B cell (primary cell): Measurements from ENCODE around the gene RNF10. TPM values are rescaled to one million over a fixed set of nuclear protein-coding genes. Genes with fewer than 3 reads are reported as not detected.
"Not testable (repeated sequence)": the region's sequence is repeated elsewhere in the genome, so short reads cannot be mapped to it uniquely, and the experiment has no call there.

Experiments
- ATAC-seq: fragments of 200-7000 bp; cut with Tn5 transposase; one replicate; pipeline ENCODE4 v1.10.0; 2021; ENCODE audit warnings: low read depth, mild to moderate bottlenecking, moderate number of reproducible peaks, moderate library complexity
- CTCF ChIA-PET: fragments of 350-600 bp; sonication (Branson Sonifier 250); formaldehyde crosslinking; loops from one replicate; lab custom pipeline; 2021; ENCODE audit warnings: antibody characterized with exemption, inconsistent platforms; lab: Charles Lee
- POLR2A ChIA-PET: fragments of 350-600 bp; sonication (Branson Sonifier 250); formaldehyde crosslinking; loops from one replicate; lab custom pipeline; 2021; ENCODE audit warnings: antibody characterized with exemption; lab: Charles Lee
- DNase-seq: peaks from one replicate; pipeline ENCODE4 v3.0.0; 2013
- H2AFZ ChIP-seq: 2 replicates; pipeline ENCODE4 v1.6.1; 2012; ENCODE audit warnings: mild to moderate bottlenecking, low read depth, low read length; ENCODE audit not compliant: insufficient read depth, poor library complexity, severe bottlenecking
- H3K27ac ChIP-seq, 2 donors: 1 replicate in 1 of 2; 2 replicates in 1 of 2; pipeline ENCODE4 v1.5.1; 2012 to 2013; ENCODE audit warnings: low read length in 2 of 2, mild to moderate bottlenecking in 2 of 2, moderate library complexity in 1 of 2
- H3K27me3 ChIP-seq, 4 experiments: fragments of 200-600 bp in 1 of 4; sonication (generic) in 1 of 4; replicated peaks in 1 of 4; 1 replicate in 2 of 4; 2 replicates in 2 of 4; pipeline versions ENCODE4 v1.6.1 to v1.7.0; 2013 to 2016; ENCODE audit warnings: low read length in 3 of 4, mild to moderate bottlenecking in 2 of 4, mixed read lengths in 1 of 4, moderate library complexity in 1 of 4; ENCODE audit not compliant: insufficient read depth in 4 of 4, control insufficient read depth in 3 of 4; ENCODE audit errors: control extremely low read depth in 1 of 4
- H3K36me3 ChIP-seq, 2 experiments: replicated peaks in 1 of 2; 1 replicate in 1 of 2; 2 replicates in 1 of 2; pipeline versions ENCODE4 v1.6.1 to v1.7.1; 2013; ENCODE audit warnings: low read length in 1 of 2; ENCODE audit not compliant: insufficient read depth in 2 of 2, control insufficient read depth in 1 of 2; ENCODE audit errors: control extremely low read depth in 1 of 2, extremely low read depth in 1 of 2
- H3K4me1 ChIP-seq, 2 donors: fragments of 200-600 bp in 1 of 2; sonication (generic) in 1 of 2; 1 replicate in 1 of 2; 2 replicates in 1 of 2; pipeline versions ENCODE4 v1.5.1 to v1.6.1; 2013 to 2017; ENCODE audit warnings: low read length in 2 of 2; ENCODE audit not compliant: control insufficient read depth in 2 of 2, insufficient read depth in 2 of 2
- H3K4me2 ChIP-seq: replicated peaks from 2 replicates; pipeline ENCODE3; 2012; ENCODE audit warnings: mild to moderate bottlenecking, low read depth, low read length; ENCODE audit not compliant: poor library complexity, severe bottlenecking
- H3K4me3 ChIP-seq, 5 experiments: fragments of 200-600 bp in 1 of 5; sonication (generic) in 1 of 5; 1 replicate in 3 of 5; 2 replicates in 2 of 5; pipeline versions ENCODE4 v1.5.1 to v1.7.0; 2011 to 2016; ENCODE audit warnings: low read length in 4 of 5, mild to moderate bottlenecking in 4 of 5, low read depth in 2 of 5, control low read depth in 1 of 5, moderate library complexity in 1 of 5; ENCODE audit not compliant: insufficient read depth in 1 of 5; ENCODE audit errors: control extremely low read depth in 1 of 5, extremely low read depth in 1 of 5
- H3K79me2 ChIP-seq: fragments of 200-600 bp; sonication (generic); one replicate; pipeline ENCODE4 v1.6.0; 2016; ENCODE audit warnings: low read length; ENCODE audit not compliant: control insufficient read depth, insufficient read depth
- H3K9ac ChIP-seq: fragments of 200-600 bp; sonication (generic); 2 replicates; pipeline ENCODE4 v1.6.1; 2017; ENCODE audit warnings: mild to moderate bottlenecking, low read length, moderate library complexity
- H3K9me3 ChIP-seq, 3 donors: one replicate each; pipeline versions ENCODE4 v1.6.1 to v1.7.1; 2013; ENCODE audit warnings: low read length in 2 of 3; ENCODE audit not compliant: control insufficient read depth in 2 of 3, insufficient read depth in 1 of 3; ENCODE audit errors: control extremely low read depth in 1 of 3
- H4K20me1 ChIP-seq: 2 replicates; pipeline ENCODE4 v1.6.0; 2012; ENCODE audit warnings: mild to moderate bottlenecking, low read length; ENCODE audit not compliant: insufficient read depth, control insufficient read depth, poor library complexity, severe bottlenecking
- H3K27ac Mint-ChIP-seq: one replicate; pipeline ENCODE4 v1.8.0; 2021; ENCODE audit warnings: mixed read lengths
- H3K27me3 Mint-ChIP-seq: one replicate; pipeline ENCODE4 v1.8.0; 2021; ENCODE audit warnings: mixed read lengths
- H3K4me1 Mint-ChIP-seq: one replicate; pipeline ENCODE4 v1.8.0; 2021; ENCODE audit warnings: mixed read lengths
- H3K4me3 Mint-ChIP-seq: one replicate; pipeline ENCODE4 v1.8.0; 2021; ENCODE audit warnings: mixed read lengths
- H3K9me3 Mint-ChIP-seq: one replicate; pipeline ENCODE4 v1.8.0; 2022; ENCODE audit warnings: mixed read lengths; ENCODE audit not compliant: insufficient read depth
- EZH2 ChIP-seq: IDR thresholded peaks from 2 replicates; pipeline ENCODE4 v1.6.1; 2012; ENCODE audit warnings: borderline replicate concordance, low read depth, mild to moderate bottlenecking, moderate library complexity, low read length; ENCODE audit not compliant: insufficient read depth, poor library complexity, severe bottlenecking
- WGBS: methylation state at CpG from one replicate; pipeline ENCODE4 v1.1.5; 2013; ENCODE audit warnings: missing lambda C conversion rate; ENCODE audit not compliant: insufficient coverage; 5-methylcytosine and 5-hydroxymethylcytosine counted together
- intact Hi-C: fragments of 100-400 bp; cut with micrococcal nuclease; formaldehyde crosslinking; loops from one replicate; pipeline ENCODE4 v1.10.0; 2022
- polyA plus RNA-seq: library from polyadenylated mRNA; depleted of rRNA; stranded (reverse); fragments of >200 nt; gene quantifications from 2 replicates; pipeline ENCODE4 v1.2.3, GENCODE V29; 2012
- total RNA-seq, 2 donors: library from RNA; stranded (reverse); fragments of 120-200 nt in 1 of 2; gene quantifications; 1 replicate in 1 of 2; 2 replicates in 1 of 2; pipeline versions ENCODE4 v1.2.3 to v1.2.4, GENCODE V29; 2013 to 2022
- TF ChIP-seq, protein P1 (sequence below): fragments of 200-600 bp; IDR thresholded peaks from one replicate; pipeline ENCODE4 v1.8.0; 2022; ENCODE audit warnings: antibody characterized with exemption, mild to moderate bottlenecking

The RNF10 gene
- total and polyA plus RNA-seq, 2 donors (not counting 1 experiment from before 2014, with no cell fraction given) = 163 to 236 TPM

DNA sequence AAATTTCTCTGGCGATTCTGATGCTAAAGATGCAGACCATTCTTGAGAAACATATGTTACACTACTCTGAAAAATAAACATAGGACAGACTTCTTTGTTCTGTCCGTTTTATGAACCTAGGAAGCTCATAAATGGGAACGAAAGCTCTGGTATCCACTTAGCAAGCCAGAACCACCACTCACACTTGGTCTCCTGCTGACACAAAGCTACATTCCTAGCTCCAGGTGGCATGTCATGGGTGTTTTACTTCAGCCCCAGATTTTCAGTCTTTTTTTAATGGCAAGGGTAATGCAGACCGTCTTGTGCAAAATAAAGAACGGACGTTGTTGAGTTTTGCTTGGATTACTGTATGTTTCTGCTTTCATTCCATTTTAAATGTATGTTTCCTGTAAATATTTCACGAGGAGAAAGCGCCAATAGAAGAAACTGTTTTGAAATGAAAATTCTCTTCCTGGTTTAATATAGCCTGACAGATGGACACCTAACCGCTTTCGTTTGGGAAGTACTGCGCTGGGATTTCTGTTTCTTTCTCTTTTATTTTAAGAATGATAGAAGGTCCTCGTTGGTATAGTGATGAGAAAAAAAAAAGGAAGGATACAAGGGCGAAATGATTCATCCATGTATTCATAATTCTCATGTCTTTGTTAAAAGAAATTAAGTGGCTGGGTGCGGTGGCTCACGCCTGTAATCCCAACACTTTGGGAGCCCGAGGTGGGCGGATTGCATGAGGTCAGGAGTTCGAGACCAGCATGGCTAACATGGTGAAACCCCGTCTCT is 4.3 kb upstream of the RNF10 start:
- Histone ChIP-seq H3K36me3 (peaks cover 0 to 1% of the 10 kb centered on the region in 2 experiments), H3K79me2 (peaks cover 28% of the 10 kb centered on the region), H3K27ac (peak overlapping the region; percentile 75 to 86), H4K20me1 (peaks cover 6% of the 10 kb centered on the region), H3K9ac (peak overlapping the region; percentile 75), H3K4me2 (peak overlapping the region; percentile 82), H2AFZ (peak overlapping the region; percentile 98), H3K4me1 (peaks cover 8 to 18% of the 10 kb centered on the region in 2 donors), H3K9me3 (no peaks in the 10 kb centered on the region), H3K4me3 (peak overlapping the region; percentile 69 to 93 (median 88)), H3K27me3 (no peaks in the 10 kb centered on the region)
- Mint-ChIP-seq H3K9me3 (no peaks in the 10 kb centered on the region), H3K4me3 (peak overlapping the region; percentile 100), H3K27ac (peak overlapping the region; percentile 99), H3K27me3 (no peaks in the 10 kb centered on the region), H3K4me1 (peaks cover 26% of the 10 kb centered on the region)
- ATAC-seq (no peak), DNase-seq (peak; percentile 44)
- TF ChIP-seq EZH2 = no peak
- TF ChIP-seq, protein P1, sequence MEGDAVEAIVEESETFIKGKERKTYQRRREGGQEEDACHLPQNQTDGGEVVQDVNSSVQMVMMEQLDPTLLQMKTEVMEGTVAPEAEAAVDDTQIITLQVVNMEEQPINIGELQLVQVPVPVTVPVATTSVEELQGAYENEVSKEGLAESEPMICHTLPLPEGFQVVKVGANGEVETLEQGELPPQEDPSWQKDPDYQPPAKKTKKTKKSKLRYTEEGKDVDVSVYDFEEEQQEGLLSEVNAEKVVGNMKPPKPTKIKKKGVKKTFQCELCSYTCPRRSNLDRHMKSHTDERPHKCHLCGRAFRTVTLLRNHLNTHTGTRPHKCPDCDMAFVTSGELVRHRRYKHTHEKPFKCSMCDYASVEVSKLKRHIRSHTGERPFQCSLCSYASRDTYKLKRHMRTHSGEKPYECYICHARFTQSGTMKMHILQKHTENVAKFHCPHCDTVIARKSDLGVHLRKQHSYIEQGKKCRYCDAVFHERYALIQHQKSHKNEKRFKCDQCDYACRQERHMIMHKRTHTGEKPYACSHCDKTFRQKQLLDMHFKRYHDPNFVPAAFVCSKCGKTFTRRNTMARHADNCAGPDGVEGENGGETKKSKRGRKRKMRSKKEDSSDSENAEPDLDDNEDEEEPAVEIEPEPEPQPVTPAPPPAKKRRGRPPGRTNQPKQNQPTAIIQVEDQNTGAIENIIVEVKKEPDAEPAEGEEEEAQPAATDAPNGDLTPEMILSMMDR = no peak
- ChIA-PET CTCF (interaction anchor here (1.6 kb wide), 1 partner anchor 34 kb away, joined by 8 read pairs; the partner anchor contains the start of gene DYNLL1), POLR2A (interaction anchor here (1.1 kb wide), 1 partner anchor 51 kb away, joined by 6 read pairs; the partner anchor contains the start of gene POP5)
- intact Hi-C loops = loop anchor here (1.0 to 2.0 kb wide), 3 partner anchors 35 to 599 kb away; partner anchors contain the start of gene SRSF9
- WGBS = 34% methylated on average over 7 of the region's 19 CpGs

DNA sequence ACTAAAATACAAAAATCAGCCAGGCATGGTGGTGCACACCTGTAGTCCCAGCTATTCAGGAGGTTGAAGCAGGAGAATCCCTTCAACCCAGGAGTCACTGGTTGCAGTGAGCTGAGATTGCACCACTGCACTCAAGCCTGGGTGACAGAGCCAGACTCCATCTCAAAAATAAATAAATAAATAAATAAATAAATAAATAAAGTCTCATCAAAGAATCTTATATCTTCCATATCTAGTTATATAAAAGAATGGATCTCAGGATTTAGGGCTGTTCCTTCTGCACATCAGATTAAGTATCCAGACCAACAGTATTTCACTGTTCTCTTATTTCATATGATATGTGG is 3.8 kb upstream of the RNF10 start:
- H3K36me3 ChIP-seq, H3K4me3 ChIP-seq, H3K27ac ChIP-seq, H3K9me3 ChIP-seq, intact Hi-C loops, H3K27me3 ChIP-seq, H3K27ac Mint-ChIP-seq, CTCF ChIA-PET, H3K27me3 Mint-ChIP-seq, DNase-seq, H3K9me3 Mint-ChIP-seq, ATAC-seq, POLR2A ChIA-PET: not testable (repeated sequence)
- peak overlapping the region; percentile 100 for H3K4me3 Mint-ChIP-seq
- H3K79me2 ChIP-seq = peaks cover 34% of the 10 kb centered on the region
- peaks cover 12 to 24% of the 10 kb centered on the region in 2 donors for H3K4me1 ChIP-seq
- H3K4me1 Mint-ChIP-seq = peaks cover 31% of the 10 kb centered on the region
- peak overlapping the region; percentile 82 for H3K4me2 ChIP-seq
- H2AFZ ChIP-seq = peak overlapping the region; percentile 98
- peak overlapping the region; percentile 75 for H3K9ac ChIP-seq
- H4K20me1 ChIP-seq = peaks cover 11% of the 10 kb centered on the region
